ENCODE measurements around the gene NOTUM. TPM values are rescaled to one million over a fixed set of nuclear protein-coding genes. Genes with fewer than 3 reads are reported as not detected.

The NOTUM gene
- total and polyA plus RNA-seq, 10 of the 15 experiments (the other 5 are each of a cell fraction or from before 2014, with no cell fraction given): 0.04 to 0.13 TPM; not detected in 8

DNA sequence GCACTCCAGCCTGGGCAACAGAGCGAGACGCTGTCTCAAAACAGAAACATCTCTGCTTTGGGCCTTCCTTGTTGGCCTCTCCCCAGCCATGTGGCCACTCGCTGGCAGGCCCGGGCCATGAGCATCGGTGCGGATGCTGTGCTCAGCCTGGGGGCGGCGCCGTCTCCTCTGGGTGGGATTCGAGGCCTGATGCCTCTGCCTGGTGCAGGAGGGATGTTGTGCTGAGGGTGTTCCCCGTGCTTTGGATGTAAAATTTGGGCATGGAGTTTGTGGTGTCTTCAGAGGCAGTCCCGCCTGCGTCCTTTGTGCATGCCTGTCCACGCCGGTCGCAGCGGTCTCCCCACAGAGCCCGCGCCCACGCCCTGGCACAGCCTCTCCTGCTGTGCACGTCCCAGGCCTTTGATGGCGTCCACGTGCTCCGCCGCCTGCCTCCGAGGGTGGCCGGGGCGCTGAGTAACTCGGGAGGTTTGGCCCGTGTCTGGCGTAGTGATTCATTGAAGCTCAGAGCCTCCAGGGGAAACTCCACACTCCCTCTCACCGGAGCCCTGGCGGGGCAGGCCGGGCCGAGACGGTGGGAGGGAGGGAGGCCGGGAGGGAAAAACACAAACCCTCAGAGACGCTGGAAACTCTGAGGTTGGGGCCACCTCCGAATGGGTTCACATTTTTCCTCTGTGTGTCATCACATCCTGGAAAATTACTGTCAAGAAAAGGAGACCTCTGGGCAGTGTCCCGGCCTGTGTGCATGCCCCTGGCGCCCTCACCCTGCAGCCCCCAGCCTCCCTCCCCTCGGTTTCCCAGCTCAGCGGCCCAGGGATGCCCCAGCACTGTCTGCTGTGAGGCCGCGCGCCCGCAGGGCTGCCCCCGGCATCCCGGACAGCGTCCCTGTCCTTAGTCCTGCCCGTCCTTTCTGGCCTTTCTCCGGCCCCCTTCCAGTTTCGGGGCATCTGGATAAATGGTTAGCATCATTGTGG, 42.7 kb upstream of the NOTUM start:
- no peaks in the 10 kb centered on the region; a peak in 1 of 4 replicates for H3K36me3 ChIP-seq (ENCODE audit: control insufficient read depth in 2 of 2, insufficient read depth in 2 of 2, low read length in 1 of 2)
- no peaks in the 10 kb centered on the region for H3K27me3 ChIP-seq (replicated peaks in 1 of 2; ENCODE audit: control insufficient read depth in 2 of 2, insufficient read depth in 2 of 2, low read length in 1 of 2)
- H4K20me1 ChIP-seq (ENCODE audit: control insufficient read depth, insufficient read depth): no peaks in the 10 kb centered on the region
- DNase-seq (ENCODE audit: low read depth, low spot score) (no peak), FAIRE-seq (no peak), ATAC-seq (no peak; the same call in 2 of the 3 replicates)
- WGBS (ENCODE audit: insufficient coverage, insufficient replicate concordance, low lambda C conversion rate, missing lambda C conversion rate): 84% methylated on average over 44 of the region's 53 CpGs
- no peaks in the 10 kb centered on the region for H3K4me1 ChIP-seq (ENCODE audit: control insufficient read depth, insufficient read depth, low read length)
- intact Hi-C loops (cut with micrococcal nuclease; ENCODE audit: unreplicated experiment): no loop called here
- H3K27ac ChIP-seq (ENCODE audit: control insufficient read depth, insufficient read depth): no peak overlapping the region
- RAD21 ChIA-PET (ENCODE audit: unreplicated experiment): no interaction called here
- CTCF ChIA-PET: interaction anchor here (0.9 to 1.6 kb wide), 2 partner anchors 17 to 44 kb away, joined by 4 read pairs; no protein-coding TSS in a partner anchor
- no TSS peak for BruUV-seq (replicated peaks)
- in situ Hi-C loops (cut with MboI): no loop called here
- no peaks in the 10 kb centered on the region for H3K9me3 ChIP-seq (replicated peaks; ENCODE audit: control insufficient read depth, insufficient read depth, low read length)
- H3K9ac ChIP-seq (ENCODE audit: control insufficient read depth, insufficient read depth, low read length): no peak overlapping the region
- no peaks in the 10 kb centered on the region for H3K79me2 ChIP-seq (ENCODE audit: control insufficient read depth, insufficient read depth, low read length)
- H3K4me3 ChIP-seq: no peak overlapping the region
- POLR2A ChIA-PET: no interaction called here
- H2AFZ ChIP-seq (ENCODE audit: control insufficient read depth, low read depth, low read length): no peak overlapping the region
- SMC1A ChIA-PET (ENCODE audit: uncharacterized antibody, unreplicated experiment): no interaction called here
- H3K4me2 ChIP-seq (ENCODE audit: control insufficient read depth, insufficient read depth): no peak overlapping the region
- TF ChIP-seq, protein P1, sequence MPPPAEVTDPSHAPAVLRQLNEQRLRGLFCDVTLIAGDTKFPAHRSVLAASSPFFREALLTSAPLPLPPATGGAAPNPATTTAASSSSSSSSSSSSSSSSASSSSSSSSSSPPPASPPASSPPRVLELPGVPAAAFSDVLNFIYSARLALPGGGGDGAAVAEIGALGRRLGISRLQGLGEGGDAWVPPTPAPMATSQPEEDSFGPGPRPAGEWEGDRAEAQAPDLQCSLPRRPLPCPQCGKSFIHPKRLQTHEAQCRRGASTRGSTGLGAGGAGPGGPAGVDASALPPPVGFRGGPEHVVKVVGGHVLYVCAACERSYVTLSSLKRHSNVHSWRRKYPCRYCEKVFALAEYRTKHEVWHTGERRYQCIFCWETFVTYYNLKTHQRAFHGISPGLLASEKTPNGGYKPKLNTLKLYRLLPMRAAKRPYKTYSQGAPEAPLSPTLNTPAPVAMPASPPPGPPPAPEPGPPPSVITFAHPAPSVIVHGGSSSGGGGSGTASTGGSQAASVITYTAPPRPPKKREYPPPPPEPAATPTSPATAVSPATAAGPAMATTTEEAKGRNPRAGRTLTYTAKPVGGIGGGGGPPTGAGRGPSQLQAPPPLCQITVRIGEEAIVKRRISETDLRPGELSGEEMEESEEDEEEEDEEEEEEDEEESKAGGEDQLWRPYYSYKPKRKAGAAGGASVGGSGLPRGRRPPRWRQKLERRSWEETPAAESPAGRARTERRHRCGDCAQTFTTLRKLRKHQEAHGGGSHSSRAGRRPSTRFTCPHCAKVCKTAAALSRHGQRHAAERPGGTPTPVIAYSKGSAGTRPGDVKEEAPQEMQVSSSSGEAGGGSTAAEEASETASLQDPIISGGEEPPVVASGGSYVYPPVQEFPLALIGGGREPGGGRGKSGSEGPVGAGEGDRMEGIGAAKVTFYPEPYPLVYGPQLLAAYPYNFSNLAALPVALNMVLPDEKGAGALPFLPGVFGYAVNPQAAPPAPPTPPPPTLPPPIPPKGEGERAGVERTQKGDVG (CRISPR knock-in tag; IDR thresholded peaks at IDR 0.05): no peak
- TF ChIP-seq ZNF274 (IDR thresholded peaks at IDR 0.05; ENCODE audit: insufficient read depth, insufficient read length) (no peak), RFX5 (IDR thresholded peaks at IDR 0.05; ENCODE audit: low read depth, low read length) (no peak), SP1 (IDR thresholded peaks at IDR 0.05; ENCODE audit: low read depth, low read length) (no peak), BMI1 (IDR thresholded peaks at IDR 0.05; ENCODE audit: borderline replicate concordance) (no peak), MEF2B (IDR thresholded peaks at IDR 0.05; ENCODE audit: partially characterized antibody, poor library complexity, severe bottlenecking) (no peak), IKZF1 (conservative IDR thresholded peaks at IDR 0.05) (no peak), ZZZ3 (IDR thresholded peaks at IDR 0.05; ENCODE audit: control insufficient read depth, insufficient read length, low read depth) (no peak), JUNB (IDR thresholded peaks at IDR 0.05) (no peak), KLF5 (IDR thresholded peaks at IDR 0.05; ENCODE audit: partially characterized antibody) (no peak)
- TF ChIP-seq, protein P2, sequence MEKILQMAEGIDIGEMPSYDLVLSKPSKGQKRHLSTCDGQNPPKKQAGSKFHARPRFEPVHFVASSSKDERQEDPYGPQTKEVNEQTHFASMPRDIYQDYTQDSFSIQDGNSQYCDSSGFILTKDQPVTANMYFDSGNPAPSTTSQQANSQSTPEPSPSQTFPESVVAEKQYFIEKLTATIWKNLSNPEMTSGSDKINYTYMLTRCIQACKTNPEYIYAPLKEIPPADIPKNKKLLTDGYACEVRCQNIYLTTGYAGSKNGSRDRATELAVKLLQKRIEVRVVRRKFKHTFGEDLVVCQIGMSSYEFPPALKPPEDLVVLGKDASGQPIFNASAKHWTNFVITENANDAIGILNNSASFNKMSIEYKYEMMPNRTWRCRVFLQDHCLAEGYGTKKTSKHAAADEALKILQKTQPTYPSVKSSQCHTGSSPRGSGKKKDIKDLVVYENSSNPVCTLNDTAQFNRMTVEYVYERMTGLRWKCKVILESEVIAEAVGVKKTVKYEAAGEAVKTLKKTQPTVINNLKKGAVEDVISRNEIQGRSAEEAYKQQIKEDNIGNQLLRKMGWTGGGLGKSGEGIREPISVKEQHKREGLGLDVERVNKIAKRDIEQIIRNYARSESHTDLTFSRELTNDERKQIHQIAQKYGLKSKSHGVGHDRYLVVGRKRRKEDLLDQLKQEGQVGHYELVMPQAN (conservative IDR thresholded peaks at IDR 0.05): no peak
- TF ChIP-seq, protein P3, sequence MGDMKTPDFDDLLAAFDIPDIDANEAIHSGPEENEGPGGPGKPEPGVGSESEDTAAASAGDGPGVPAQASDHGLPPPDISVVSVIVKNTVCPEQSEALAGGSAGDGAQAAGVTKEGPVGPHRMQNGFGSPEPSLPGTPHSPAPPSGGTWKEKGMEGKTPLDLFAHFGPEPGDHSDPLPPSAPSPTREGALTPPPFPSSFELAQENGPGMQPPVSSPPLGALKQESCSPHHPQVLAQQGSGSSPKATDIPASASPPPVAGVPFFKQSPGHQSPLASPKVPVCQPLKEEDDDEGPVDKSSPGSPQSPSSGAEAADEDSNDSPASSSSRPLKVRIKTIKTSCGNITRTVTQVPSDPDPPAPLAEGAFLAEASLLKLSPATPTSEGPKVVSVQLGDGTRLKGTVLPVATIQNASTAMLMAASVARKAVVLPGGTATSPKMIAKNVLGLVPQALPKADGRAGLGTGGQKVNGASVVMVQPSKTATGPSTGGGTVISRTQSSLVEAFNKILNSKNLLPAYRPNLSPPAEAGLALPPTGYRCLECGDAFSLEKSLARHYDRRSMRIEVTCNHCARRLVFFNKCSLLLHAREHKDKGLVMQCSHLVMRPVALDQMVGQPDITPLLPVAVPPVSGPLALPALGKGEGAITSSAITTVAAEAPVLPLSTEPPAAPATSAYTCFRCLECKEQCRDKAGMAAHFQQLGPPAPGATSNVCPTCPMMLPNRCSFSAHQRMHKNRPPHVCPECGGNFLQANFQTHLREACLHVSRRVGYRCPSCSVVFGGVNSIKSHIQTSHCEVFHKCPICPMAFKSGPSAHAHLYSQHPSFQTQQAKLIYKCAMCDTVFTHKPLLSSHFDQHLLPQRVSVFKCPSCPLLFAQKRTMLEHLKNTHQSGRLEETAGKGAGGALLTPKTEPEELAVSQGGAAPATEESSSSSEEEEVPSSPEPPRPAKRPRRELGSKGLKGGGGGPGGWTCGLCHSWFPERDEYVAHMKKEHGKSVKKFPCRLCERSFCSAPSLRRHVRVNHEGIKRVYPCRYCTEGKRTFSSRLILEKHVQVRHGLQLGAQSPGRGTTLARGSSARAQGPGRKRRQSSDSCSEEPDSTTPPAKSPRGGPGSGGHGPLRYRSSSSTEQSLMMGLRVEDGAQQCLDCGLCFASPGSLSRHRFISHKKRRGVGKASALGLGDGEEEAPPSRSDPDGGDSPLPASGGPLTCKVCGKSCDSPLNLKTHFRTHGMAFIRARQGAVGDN (IDR thresholded peaks at IDR 0.05): no peak
